SU-DHL-6 (cell line): Measurements from ENCODE around the gene NPBWR2.

ENCODE experiments used
- H2AFZ ChIP-seq: fragments of 200-600 bp; sonication (generic); 2 replicates; pipeline ENCODE4 v1.6.1; 2014; ENCODE audit warnings: low read depth, mild to moderate bottlenecking, moderate library complexity, mixed read lengths, antibody characterized with exemption, low read length; ENCODE audit not compliant: severe bottlenecking
- H3F3A ChIP-seq: fragments of 200-600 bp; shearing (Covaris generic); 2 replicates; pipeline ENCODE4 v1.6.0; 2016; ENCODE audit warnings: antibody characterized with exemption, mild to moderate bottlenecking; ENCODE audit not compliant: insufficient read depth
- H3K27ac ChIP-seq: fragments of 200-600 bp; sonication (generic); 2 replicates; pipeline ENCODE4 v1.5.1; 2016; ENCODE audit warnings: low read depth, mild to moderate bottlenecking, low read length, moderate library complexity, mixed read lengths
- H3K27me3 ChIP-seq: fragments of 200-600 bp; sonication (generic), shearing (Covaris generic); 2 replicates; pipeline ENCODE4 v1.6.0; 2014; ENCODE audit warnings: mild to moderate bottlenecking, low read length
- H3K36me3 ChIP-seq: fragments of 200-600 bp; sonication (generic); 2 replicates; pipeline ENCODE4 v1.6.1; 2014; ENCODE audit warnings: mild to moderate bottlenecking, low read length, mixed read lengths
- H3K4me2 ChIP-seq: fragments of 300-600, 200-600 bp; shearing (Covaris generic), sonication (generic); 2 replicates; pipeline ENCODE4 v1.6.0; 2014; ENCODE audit warnings: low read length, low read depth, mild to moderate bottlenecking; ENCODE audit not compliant: poor library complexity, severe bottlenecking
- H3K4me3 ChIP-seq: fragments of 200-600 bp; sonication (generic); 2 replicates; pipeline ENCODE4 v1.5.1; 2014; ENCODE audit warnings: antibody characterized with exemption, low read length, mild to moderate bottlenecking, mixed read lengths; ENCODE audit not compliant: insufficient read depth, poor library complexity, severe bottlenecking
- H3K79me2 ChIP-seq: fragments of 200-600 bp; sonication (generic); 2 replicates; pipeline ENCODE4 v1.6.1; 2014; ENCODE audit warnings: mild to moderate bottlenecking, low read length, moderate library complexity; ENCODE audit not compliant: insufficient read depth
- H3K9ac ChIP-seq: fragments of 200-600 bp; sonication (generic); 2 replicates; pipeline ENCODE4 v1.7.0; 2014; ENCODE audit warnings: mild to moderate bottlenecking, low read length
- H3K9me2 ChIP-seq: fragments of 200-600 bp; sonication (generic); replicated peaks from 2 replicates; pipeline ENCODE4 v1.6.1; 2014; ENCODE audit warnings: low read length; ENCODE audit not compliant: insufficient read depth
- H3K9me3 ChIP-seq: fragments of 200-600 bp; sonication (generic); 2 replicates; pipeline ENCODE4 v1.6.1; 2014; ENCODE audit warnings: low read length, mixed read lengths; ENCODE audit not compliant: insufficient read depth
- H4K20me1 ChIP-seq: fragments of 200-600 bp; sonication (generic); 2 replicates; pipeline ENCODE4 v1.6.1; 2014; ENCODE audit warnings: low read depth, mild to moderate bottlenecking, antibody characterized with exemption, low read length, moderate library complexity, mixed read lengths
- EZH2phosphoT487 ChIP-seq: fragments of 200-600 bp; sonication (generic), shearing (Covaris generic); conservative IDR thresholded peaks from 2 replicates; pipeline ENCODE4 v1.6.1; 2018; ENCODE audit warnings: mild to moderate bottlenecking, antibody characterized with exemption, low read length, moderate library complexity, mixed read lengths
- TF ChIP-seq, protein P1 (sequence below): fragments of 200-600 bp; sonication (generic); IDR thresholded peaks from one replicate; pipeline ENCODE4 v1.5.1; 2017; ENCODE audit warnings: antibody characterized with exemption, mild to moderate bottlenecking, low read length, moderate library complexity; ENCODE audit not compliant: insufficient read depth, poor library complexity, severe bottlenecking

Gene NPBWR2

DNA sequence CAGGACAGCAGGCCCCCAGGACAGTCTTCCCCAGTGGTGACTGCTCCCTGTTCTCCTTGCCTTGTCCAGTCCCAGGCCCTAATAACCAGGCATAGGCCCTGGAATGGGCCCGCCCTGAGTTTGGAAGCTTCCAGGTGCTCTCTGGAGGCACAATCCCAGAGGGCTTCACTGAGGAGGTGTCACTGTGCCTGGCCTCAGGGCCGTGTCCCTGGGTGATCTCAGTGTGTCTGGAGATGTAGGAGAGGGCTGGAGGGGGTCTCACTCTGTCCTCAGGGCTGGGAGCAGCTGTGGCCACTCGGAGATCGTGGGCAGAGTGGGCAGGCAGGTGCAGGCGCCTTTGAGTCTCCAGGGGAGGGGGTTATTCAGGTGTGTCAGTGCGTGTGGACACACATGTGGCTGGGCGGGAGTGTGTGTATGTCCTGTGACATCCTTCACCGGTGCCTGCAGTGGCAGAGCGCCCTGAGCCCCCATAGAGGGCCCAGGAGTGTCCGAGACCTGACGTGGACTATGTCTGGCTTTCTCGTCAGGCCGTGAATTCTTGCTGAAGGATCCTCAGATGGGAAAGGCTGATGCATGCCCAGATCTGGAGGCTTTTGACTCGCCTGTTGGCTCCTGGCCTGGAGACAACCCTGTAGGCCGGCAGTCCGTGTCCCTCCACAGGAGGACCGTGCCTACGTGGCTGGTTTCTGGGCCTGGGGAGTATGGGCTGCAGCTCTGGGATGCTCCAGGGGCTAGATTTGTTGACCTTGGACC is 5.5 kb upstream of the NPBWR2 start:
- Histone ChIP-seq H3K4me2 (no peak overlapping the region), H3K27me3 (no peaks in the 10 kb centered on the region), H2AFZ (no peak overlapping the region), H3K27ac (no peak overlapping the region), H3F3A (no peaks in the 10 kb centered on the region), H4K20me1 (no peaks in the 10 kb centered on the region), H3K9me3 (no peaks in the 10 kb centered on the region), H3K4me3 (no peak overlapping the region), H3K9me2 (no peaks in the 10 kb centered on the region), H3K36me3 (no peaks in the 10 kb centered on the region), H3K9ac (no peak overlapping the region), H3K79me2 (no peaks in the 10 kb centered on the region)
- no peak for TF ChIP-seq EZH2phosphoT487
- TF ChIP-seq, protein P1, sequence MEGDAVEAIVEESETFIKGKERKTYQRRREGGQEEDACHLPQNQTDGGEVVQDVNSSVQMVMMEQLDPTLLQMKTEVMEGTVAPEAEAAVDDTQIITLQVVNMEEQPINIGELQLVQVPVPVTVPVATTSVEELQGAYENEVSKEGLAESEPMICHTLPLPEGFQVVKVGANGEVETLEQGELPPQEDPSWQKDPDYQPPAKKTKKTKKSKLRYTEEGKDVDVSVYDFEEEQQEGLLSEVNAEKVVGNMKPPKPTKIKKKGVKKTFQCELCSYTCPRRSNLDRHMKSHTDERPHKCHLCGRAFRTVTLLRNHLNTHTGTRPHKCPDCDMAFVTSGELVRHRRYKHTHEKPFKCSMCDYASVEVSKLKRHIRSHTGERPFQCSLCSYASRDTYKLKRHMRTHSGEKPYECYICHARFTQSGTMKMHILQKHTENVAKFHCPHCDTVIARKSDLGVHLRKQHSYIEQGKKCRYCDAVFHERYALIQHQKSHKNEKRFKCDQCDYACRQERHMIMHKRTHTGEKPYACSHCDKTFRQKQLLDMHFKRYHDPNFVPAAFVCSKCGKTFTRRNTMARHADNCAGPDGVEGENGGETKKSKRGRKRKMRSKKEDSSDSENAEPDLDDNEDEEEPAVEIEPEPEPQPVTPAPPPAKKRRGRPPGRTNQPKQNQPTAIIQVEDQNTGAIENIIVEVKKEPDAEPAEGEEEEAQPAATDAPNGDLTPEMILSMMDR: no peak

DNA sequence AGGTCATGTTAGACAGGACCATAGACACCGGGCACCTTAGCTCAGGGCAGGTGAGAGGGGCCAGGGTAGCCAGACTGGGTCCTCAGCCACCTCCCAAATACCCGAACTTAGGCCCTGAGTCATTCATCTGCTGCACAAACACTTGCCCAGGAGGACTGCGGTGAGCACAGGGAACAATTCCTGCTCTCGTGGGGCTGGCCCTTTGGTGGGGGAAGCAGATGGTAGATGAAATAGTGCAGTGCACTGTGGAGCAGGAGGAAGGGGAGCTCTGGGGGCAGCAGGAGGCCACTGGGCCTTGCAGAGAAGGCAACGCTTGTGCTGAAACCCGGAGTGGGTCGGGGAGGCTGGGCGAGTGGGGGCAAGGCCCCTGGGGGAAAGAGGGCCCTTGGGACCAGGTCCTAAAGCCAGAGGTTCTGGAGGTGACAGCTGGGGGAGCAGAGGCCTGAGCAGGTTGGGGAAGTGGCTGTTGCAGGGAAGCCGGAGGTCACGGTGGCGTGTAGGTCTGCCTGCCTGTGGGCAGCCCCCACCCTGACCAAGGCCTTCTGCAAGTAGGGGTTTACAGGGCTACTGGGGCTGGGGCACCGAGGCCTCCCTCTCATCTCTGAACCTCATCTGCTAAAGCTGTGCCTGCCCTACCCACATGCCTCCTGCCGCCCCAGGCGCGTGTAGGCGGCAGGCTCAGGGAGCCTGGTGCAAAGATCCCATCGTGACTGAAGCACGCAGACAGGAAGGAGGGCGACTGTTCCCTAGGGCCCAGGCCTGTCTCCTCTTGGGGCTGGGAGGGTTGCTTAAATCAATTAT is 4.7 kb upstream of the NPBWR2 start:
- no peaks in the 10 kb centered on the region for H3K9me2 ChIP-seq
- no peaks in the 10 kb centered on the region for H3K27me3 ChIP-seq
- H3F3A ChIP-seq: no peaks in the 10 kb centered on the region
- no peak overlapping the region for H2AFZ ChIP-seq
- H3K36me3 ChIP-seq: no peaks in the 10 kb centered on the region
- no peak overlapping the region for H3K27ac ChIP-seq
- TF ChIP-seq, protein P1: no peak
- TF ChIP-seq EZH2phosphoT487: no peak
- no peak overlapping the region for H3K4me2 ChIP-seq
- H3K79me2 ChIP-seq: no peaks in the 10 kb centered on the region
- H4K20me1 ChIP-seq: no peaks in the 10 kb centered on the region
- no peak overlapping the region for H3K4me3 ChIP-seq
- no peaks in the 10 kb centered on the region for H3K9me3 ChIP-seq
- no peak overlapping the region for H3K9ac ChIP-seq

DNA sequence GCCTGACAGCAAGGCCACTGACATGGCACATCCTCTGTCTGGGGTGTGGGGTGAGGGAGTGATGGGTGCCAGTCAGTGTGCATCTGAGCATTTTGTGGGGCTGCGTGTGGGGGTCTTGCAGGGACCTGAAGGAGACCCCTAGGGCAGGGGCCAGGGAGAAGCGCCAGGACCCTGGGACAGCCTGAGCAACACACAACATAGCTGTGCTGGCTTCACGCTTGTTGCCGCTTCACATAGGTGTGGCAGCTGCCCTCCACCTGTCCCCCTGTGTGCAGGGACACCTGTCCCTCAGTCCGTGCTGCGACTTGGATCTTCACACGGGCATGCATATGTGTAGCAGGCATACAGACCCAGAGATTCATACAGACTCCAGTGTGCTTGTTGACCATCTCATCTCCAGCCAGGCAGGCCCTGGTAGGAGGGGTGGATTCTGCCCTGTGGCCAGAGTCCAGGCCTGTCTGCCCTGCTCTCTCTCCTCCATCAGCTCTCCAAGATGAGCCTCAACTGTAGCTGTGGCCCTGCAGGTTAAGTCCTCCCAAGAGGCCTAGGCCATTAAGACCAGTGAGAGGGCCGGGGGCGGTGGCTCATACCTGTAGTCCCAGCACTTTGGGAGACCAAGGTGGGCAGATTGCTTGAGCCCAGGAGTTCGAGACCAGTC is 3.2 kb upstream of the NPBWR2 start:
- no peaks in the 10 kb centered on the region for H3K79me2 ChIP-seq
- no peak overlapping the region for H3K4me2 ChIP-seq
- no peak overlapping the region for H3K9ac ChIP-seq
- no peaks in the 10 kb centered on the region for H3F3A ChIP-seq
- no peaks in the 10 kb centered on the region for H3K27me3 ChIP-seq
- H4K20me1 ChIP-seq: no peaks in the 10 kb centered on the region
- H3K9me2 ChIP-seq: no peaks in the 10 kb centered on the region
- H3K9me3 ChIP-seq: no peaks in the 10 kb centered on the region
- no peak overlapping the region for H2AFZ ChIP-seq
- no peak overlapping the region for H3K27ac ChIP-seq
- H3K4me3 ChIP-seq: no peak overlapping the region
- TF ChIP-seq EZH2phosphoT487: no peak
- TF ChIP-seq, protein P1: no peak
- no peaks in the 10 kb centered on the region for H3K36me3 ChIP-seq
